CD4-positive, alpha-beta T cell (primary cell): Measurements from ENCODE around the gene TSPAN15. TPM values are rescaled to one million over a fixed set of nuclear protein-coding genes. Genes with fewer than 3 reads are reported as not detected.

Source experiments
- ATAC-seq: fragments of 200-7000 bp; cut with Tn5 transposase; one replicate; pipeline ENCODE4 v1.10.0; 2022; ENCODE audit warnings: mild to moderate bottlenecking; ENCODE audit not compliant: poor library complexity
- CTCF ChIA-PET: fragments of 350-600 bp; sonication (Branson Sonifier 250); formaldehyde crosslinking; loops from one replicate; lab custom pipeline; 2021; ENCODE audit warnings: antibody characterized with exemption, inconsistent platforms; lab: Charles Lee
- POLR2A ChIA-PET: fragments of 350-600 bp; sonication (Branson Sonifier 250); formaldehyde crosslinking; loops from one replicate; lab custom pipeline; 2021; ENCODE audit warnings: antibody characterized with exemption, inconsistent platforms; lab: Charles Lee
- DNase-seq, 14 experiments: peaks; one replicate each; pipeline ENCODE4 v3.0.0-alpha.2; 2013 to 2020; ENCODE audit warnings: mixed read lengths in 2 of 14
- H3K27ac ChIP-seq, 2 donors: one replicate each; pipeline versions ENCODE4 v1.5.1 to v1.7.0; 2013; ENCODE audit warnings: low read length in 2 of 2, low read depth in 1 of 2, mild to moderate bottlenecking in 1 of 2
- H3K27me3 ChIP-seq, 2 experiments: 1 replicate in 1 of 2; 2 replicates in 1 of 2; pipeline versions ENCODE4 v1.6.1 to v1.7.0; 2013; ENCODE audit warnings: low read length in 2 of 2, control low read depth in 1 of 2, mild to moderate bottlenecking in 1 of 2, moderate library complexity in 1 of 2; ENCODE audit not compliant: insufficient read depth in 2 of 2, control insufficient read depth in 1 of 2
- H3K36me3 ChIP-seq: one replicate; pipeline ENCODE4 v1.6.1; 2013; ENCODE audit warnings: low read length, control low read depth; ENCODE audit not compliant: insufficient read depth
- H3K4me1 ChIP-seq: one replicate; pipeline ENCODE4 v1.6.1; 2013; ENCODE audit warnings: low read length, control low read depth; ENCODE audit not compliant: insufficient read depth
- H3K4me3 ChIP-seq: one replicate; pipeline ENCODE4 v1.5.1; 2013; ENCODE audit warnings: mild to moderate bottlenecking, low read length, moderate library complexity
- H3K9me3 ChIP-seq, 2 experiments: 1 replicate in 1 of 2; 2 replicates in 1 of 2; pipeline versions ENCODE4 v1.6.1 to v1.7.0; 2013; ENCODE audit warnings: low read length in 2 of 2, mild to moderate bottlenecking in 2 of 2, control low read depth in 1 of 2, moderate library complexity in 1 of 2; ENCODE audit not compliant: control insufficient read depth in 1 of 2, insufficient read depth in 1 of 2
- H3K27ac Mint-ChIP-seq: one replicate; pipeline ENCODE4 v1.8.0; 2020; ENCODE audit warnings: mixed read lengths
- H3K27me3 Mint-ChIP-seq: one replicate; pipeline ENCODE4 v1.8.0; 2021; ENCODE audit warnings: mixed read lengths
- H3K36me3 Mint-ChIP-seq: one replicate; pipeline ENCODE4 v1.8.0; 2021; ENCODE audit warnings: low read depth, mixed read lengths
- H3K4me1 Mint-ChIP-seq: one replicate; pipeline ENCODE4 v1.8.0; 2021; ENCODE audit warnings: low read depth, mixed read lengths
- H3K4me3 Mint-ChIP-seq: one replicate; pipeline ENCODE4 v1.8.0; 2020; ENCODE audit warnings: mild to moderate bottlenecking, mixed read lengths
- H3K9me3 Mint-ChIP-seq: one replicate; pipeline ENCODE4 v1.8.0; 2020; ENCODE audit warnings: mixed read lengths
- intact Hi-C, 2 experiments: fragments of 100-400 bp; cut with DNase I in 1 of 2; cut with micrococcal nuclease in 1 of 2; formaldehyde crosslinking; loops; one replicate each; pipeline versions ENCODE4 v1.15.1 to v1.9.0; 2023 to 2025; cut with DNase I, micrococcal nuclease
- total RNA-seq, 174 experiments: library from RNA in 2 of 174; stranded (reverse) in 2 of 174; gene quantifications; one replicate each; pipeline ENCODE4 v1.2.3 and lab custom pipeline; 2021 to 2026
- TF ChIP-seq, protein P1 (sequence below): fragments of 200-600 bp; IDR thresholded peaks from one replicate; pipeline ENCODE4 v1.8.0; 2022; ENCODE audit warnings: antibody characterized with exemption, mild to moderate bottlenecking

Gene TSPAN15
- total RNA-seq, 2 experiments from 2014 or later = 2.2 to 2.5 TPM

DNA sequence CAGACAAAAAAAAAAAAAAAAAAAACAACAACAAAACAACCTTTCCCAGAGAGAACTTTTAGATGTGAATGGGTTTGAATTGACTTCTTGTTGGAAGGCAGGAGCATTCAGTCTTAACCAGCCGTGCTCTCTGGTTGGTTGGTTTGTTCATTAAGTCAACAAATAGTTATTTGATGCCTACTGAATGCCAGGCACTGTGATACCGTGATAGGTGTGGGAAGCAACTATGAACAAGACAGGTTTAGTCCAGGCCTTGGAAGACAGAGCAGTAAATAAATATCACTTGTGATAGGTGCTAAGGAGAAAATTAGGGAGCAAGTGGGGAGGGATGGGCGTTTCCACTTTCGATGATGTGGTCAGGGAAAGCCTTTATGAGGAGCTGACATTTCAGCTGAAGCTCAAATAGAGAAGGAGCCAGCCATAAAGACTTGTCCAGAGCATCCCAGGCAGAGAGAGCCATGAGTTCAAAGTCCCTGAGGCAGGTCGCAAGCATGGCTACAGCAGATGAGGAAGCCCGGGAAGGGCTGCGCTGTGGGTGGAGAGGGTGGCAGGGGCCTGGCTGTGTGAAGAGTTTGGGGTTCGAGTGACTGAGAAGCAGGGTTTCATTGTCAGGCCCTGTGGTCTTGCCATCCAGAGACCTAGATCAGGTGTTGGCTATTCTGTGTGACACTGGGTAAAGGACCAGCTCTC, 8.0 kb downstream of the TSPAN15 start:
- Mint-ChIP-seq H3K27ac (no peak overlapping the region), H3K27me3 (no peaks in the 10 kb centered on the region), H3K4me3 (no peak overlapping the region), H3K4me1 (no peaks in the 10 kb centered on the region), H3K9me3 (no peaks in the 10 kb centered on the region), H3K36me3 (no peaks in the 10 kb centered on the region)
- H3K36me3 ChIP-seq = no peaks in the 10 kb centered on the region
- intact Hi-C loops = no loop called here
- CTCF ChIA-PET = no interaction called here
- POLR2A ChIA-PET = no interaction called here
- TF ChIP-seq, protein P1, sequence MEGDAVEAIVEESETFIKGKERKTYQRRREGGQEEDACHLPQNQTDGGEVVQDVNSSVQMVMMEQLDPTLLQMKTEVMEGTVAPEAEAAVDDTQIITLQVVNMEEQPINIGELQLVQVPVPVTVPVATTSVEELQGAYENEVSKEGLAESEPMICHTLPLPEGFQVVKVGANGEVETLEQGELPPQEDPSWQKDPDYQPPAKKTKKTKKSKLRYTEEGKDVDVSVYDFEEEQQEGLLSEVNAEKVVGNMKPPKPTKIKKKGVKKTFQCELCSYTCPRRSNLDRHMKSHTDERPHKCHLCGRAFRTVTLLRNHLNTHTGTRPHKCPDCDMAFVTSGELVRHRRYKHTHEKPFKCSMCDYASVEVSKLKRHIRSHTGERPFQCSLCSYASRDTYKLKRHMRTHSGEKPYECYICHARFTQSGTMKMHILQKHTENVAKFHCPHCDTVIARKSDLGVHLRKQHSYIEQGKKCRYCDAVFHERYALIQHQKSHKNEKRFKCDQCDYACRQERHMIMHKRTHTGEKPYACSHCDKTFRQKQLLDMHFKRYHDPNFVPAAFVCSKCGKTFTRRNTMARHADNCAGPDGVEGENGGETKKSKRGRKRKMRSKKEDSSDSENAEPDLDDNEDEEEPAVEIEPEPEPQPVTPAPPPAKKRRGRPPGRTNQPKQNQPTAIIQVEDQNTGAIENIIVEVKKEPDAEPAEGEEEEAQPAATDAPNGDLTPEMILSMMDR = no peak
- H3K9me3 ChIP-seq = no peaks in the 10 kb centered on the region
- DNase-seq = no peak
- no peak for ATAC-seq
- H3K4me1 ChIP-seq = peaks cover 26% of the 10 kb centered on the region
- H3K27ac ChIP-seq = no peak overlapping the region
- H3K27me3 ChIP-seq = no peaks in the 10 kb centered on the region
- H3K4me3 ChIP-seq = no peak overlapping the region

DNA sequence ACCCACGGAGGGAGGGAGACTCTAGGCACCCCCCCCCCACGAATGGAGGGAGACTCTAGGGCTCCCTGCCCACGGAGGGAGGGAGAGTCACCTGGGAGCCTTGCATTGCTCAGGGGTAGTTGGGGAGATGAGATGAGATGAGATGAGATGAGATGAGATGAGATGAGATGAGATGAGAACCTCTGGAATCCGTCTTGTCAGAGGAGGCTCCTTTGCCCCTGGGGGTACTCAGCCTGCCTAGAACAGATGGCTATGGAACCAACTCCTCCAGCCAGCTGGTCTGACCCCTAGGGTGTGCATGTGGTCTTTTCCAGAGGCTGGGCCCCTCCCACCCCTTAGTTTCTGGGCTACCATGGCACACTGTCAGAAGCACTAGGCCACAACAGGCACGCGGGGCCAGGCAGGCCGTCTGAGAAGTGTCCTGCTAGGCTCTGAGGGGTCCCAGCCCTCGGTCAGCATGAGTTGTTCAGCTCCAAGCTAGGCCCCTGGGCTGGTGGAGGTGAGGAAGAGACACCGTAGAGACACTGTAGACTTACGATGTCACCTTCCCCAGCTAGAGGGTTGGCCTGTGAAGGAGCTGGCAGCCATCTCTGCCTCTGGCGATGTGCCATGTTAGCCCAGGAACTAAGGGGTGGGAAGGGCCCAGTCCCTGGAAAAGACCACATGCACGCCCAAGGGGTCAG, 8.8 kb downstream of the TSPAN15 start:
- H3K9me3 Mint-ChIP-seq = no peaks in the 10 kb centered on the region
- no peaks in the 10 kb centered on the region for H3K36me3 Mint-ChIP-seq
- H3K27me3 ChIP-seq = no peaks in the 10 kb centered on the region
- no peak overlapping the region for H3K27ac ChIP-seq
- CTCF ChIA-PET = no interaction called here
- H3K4me1 ChIP-seq = peaks cover 34% of the 10 kb centered on the region
- H3K4me1 Mint-ChIP-seq = peaks cover 3% of the 10 kb centered on the region
- H3K36me3 ChIP-seq = no peaks in the 10 kb centered on the region
- intact Hi-C loops = no loop called here
- no peak overlapping the region for H3K27ac Mint-ChIP-seq
- no peaks in the 10 kb centered on the region for H3K27me3 Mint-ChIP-seq
- DNase-seq = no peak
- no peaks in the 10 kb centered on the region for H3K9me3 ChIP-seq
- POLR2A ChIA-PET = no interaction called here
- no peak for ATAC-seq
- no peak overlapping the region for H3K4me3 ChIP-seq
- H3K4me3 Mint-ChIP-seq = no peak overlapping the region
- TF ChIP-seq, protein P1 = no peak

DNA sequence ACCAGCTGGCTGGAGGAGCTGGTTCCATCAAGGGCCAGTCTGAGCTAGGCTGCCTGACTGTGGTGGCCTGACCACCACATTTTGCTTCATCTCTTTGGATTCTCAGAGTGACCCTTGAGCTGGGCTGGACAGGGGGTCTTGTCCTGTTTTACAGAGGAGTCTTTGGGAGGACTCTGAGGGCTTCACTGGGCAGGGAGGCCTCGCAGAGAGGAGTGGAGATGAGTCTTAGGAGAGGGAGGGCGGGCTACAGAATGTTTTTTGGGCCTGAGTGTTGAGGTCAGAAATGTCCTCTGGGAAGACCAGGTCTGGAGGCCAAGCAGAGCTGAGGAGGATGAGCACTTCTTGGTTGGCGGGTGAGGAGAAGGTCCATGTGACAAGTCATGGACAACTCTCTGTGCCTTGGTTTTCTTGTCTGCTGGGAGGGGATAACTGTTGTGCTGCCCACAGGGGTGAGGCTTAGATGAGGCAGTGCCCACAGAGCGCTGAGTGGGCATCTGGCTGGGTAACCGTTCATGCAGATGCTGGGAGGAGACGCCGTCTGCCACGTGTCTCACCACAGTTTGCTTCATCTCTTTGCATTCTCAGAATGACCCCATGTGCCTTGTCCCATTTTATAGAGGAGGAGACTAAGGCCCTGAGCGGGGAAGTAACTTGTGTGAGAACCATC, 9.4 kb downstream of the TSPAN15 start:
- Histone ChIP-seq H3K9me3 (no peaks in the 10 kb centered on the region), H3K4me1 (peaks cover 41% of the 10 kb centered on the region), H3K36me3 (no peaks in the 10 kb centered on the region), H3K4me3 (no peak overlapping the region), H3K27me3 (no peaks in the 10 kb centered on the region), H3K27ac (no peak overlapping the region)
- DNase-seq (no peak), ATAC-seq (no peak)
- Mint-ChIP-seq H3K27me3 (no peaks in the 10 kb centered on the region), H3K36me3 (no peaks in the 10 kb centered on the region), H3K4me1 (peaks cover 10% of the 10 kb centered on the region), H3K27ac (no peak overlapping the region), H3K4me3 (no peak overlapping the region), H3K9me3 (no peaks in the 10 kb centered on the region)
- ChIA-PET CTCF (no interaction called here), POLR2A (no interaction called here)
- intact Hi-C loops = no loop called here
- TF ChIP-seq, protein P1 = no peak
